ENCODE measurements around the gene ZFYVE19.

ZFYVE19 gene, protein sequence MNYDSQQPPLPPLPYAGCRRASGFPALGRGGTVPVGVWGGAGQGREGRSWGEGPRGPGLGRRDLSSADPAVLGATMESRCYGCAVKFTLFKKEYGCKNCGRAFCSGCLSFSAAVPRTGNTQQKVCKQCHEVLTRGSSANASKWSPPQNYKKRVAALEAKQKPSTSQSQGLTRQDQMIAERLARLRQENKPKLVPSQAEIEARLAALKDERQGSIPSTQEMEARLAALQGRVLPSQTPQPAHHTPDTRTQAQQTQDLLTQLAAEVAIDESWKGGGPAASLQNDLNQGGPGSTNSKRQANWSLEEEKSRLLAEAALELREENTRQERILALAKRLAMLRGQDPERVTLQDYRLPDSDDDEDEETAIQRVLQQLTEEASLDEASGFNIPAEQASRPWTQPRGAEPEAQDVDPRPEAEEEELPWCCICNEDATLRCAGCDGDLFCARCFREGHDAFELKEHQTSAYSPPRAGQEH

DNA sequence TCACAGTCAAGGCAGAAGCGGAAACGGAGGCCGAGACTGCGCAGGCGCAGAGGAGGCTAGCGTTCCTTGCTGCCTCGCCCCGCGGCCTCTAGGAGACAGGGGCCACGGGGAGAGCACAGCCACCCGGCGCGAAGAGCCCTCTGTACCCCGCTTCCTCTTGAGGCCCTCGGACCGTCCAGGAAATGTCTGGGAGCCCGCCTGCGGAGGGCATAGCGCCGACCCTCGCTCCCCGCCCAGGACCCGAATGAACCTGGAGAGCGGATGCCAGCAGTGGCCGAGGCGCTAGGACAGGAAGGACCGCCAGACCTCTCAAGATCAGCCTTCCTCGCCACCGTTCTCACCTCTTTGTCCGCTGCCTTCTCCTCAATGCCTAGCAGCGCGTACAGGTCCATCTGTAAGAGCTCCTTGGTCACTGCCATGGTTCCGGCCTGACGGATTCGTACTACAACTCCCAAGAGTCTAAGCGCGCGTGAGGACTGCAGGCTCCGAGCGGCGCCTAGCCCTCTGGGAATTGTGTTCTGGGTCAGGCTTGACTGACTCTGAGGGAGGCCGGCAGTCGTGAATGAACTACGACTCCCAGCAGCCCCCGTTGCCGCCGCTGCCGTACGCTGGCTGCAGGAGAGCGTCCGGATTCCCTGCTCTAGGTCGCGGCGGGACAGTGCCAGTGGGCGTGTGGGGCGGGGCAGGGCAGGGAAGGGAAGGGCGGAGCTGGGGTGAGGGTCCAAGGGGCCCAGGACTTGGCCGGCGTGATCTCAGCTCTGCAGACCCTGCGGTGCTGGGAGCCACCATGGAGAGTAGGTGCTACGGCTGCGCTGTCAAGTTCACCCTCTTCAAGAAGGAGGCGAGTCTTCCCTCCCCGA, at the start of gene ZFYVE19, which contains the start of gene DNAJC17:
Gene ZFYVE19, plus strand, starts transcription at position 62 of the 860 bp plus-strand sequence. Its CDS starts 501 bp downstream, at position 563.
Gene DNAJC17, minus strand, starts transcription at position 446 of the 860 bp plus-strand sequence. Its CDS starts 27 bp downstream, at position 419.
- TF ChIP-seq ZNF274 (IDR thresholded peaks at IDR 0.05; ENCODE audit: low read depth, low read length) = no peak
- peak within 1 kb of the TSS; percentile 78 for H3K4me3 ChIP-seq (ENCODE audit: low read length)

DNA sequence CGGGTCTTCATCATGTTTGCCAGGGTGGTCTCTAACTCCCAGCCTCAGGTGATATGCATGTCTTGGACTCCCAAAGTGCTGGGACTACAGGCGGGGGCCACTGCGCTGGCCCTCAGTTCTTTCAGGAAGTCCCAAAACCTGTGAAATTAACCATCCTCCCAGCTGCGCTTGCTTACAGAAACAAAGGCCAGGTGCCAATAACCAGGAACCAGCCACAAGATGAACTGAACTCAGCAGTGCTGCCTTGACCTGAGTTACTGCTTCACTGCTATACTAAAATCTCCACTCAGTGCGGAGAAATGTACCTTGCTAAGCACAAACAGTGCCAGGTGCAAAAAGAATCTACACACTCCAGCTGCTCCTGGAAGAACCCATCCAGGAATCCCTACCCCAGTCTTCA, 46.9 kb upstream of the ZFYVE19 start:
- TF ChIP-seq ZNF274 (IDR thresholded peaks at IDR 0.05; ENCODE audit: low read depth, low read length) = no peak

DNA sequence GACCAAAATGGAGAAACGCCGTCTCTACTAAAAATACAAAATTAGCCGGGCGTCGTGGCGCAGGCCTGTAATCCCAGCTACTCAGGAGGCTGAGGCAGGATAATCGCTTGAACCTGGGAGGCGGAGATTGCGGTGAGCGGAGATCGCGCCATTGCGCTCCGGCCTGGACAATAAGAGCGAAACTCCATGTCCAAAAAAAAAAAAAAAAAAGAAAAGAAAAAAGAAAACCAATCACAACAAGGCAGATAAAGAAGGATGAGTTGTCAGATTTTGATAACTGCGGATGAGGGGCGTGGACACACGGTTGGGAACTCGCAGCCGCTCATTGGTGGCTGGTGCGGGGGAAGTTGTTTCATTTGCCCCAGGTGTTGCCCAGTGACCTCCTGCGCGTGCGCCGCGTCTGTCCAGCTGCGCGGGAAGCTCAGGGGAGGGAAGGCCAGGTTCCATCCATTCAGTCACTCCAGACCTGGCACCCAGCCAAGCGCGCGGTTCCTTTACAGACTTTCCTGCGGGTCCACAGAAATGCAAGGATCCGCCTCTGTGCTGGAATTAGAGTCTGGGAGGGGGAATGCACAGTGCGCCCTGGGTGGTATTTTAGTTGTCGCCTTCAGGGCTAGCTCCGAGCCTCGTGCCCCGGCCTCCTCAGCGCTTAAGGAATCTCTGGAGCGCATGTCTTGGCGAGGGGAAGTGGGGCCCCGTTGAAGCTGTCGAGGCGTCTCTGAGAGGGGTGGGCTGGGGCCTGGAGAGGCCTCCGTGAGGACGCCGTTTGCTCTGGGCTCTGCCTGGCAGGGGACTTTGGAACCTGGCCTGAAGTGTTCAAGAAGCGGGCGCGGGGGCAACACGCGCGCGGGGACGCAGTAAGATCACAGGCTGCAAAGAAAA, 43.7 kb upstream of the ZFYVE19 start:
- H3K4me3 ChIP-seq (ENCODE audit: low read length) = peak overlapping the region; percentile 25; the same call in 1 of the 2 replicates

More for the DNA sequence above, 46.9 kb upstream of the ZFYVE19 start:
- H3K4me3 ChIP-seq (ENCODE audit: low read length) = no peak overlapping the region

DNA sequence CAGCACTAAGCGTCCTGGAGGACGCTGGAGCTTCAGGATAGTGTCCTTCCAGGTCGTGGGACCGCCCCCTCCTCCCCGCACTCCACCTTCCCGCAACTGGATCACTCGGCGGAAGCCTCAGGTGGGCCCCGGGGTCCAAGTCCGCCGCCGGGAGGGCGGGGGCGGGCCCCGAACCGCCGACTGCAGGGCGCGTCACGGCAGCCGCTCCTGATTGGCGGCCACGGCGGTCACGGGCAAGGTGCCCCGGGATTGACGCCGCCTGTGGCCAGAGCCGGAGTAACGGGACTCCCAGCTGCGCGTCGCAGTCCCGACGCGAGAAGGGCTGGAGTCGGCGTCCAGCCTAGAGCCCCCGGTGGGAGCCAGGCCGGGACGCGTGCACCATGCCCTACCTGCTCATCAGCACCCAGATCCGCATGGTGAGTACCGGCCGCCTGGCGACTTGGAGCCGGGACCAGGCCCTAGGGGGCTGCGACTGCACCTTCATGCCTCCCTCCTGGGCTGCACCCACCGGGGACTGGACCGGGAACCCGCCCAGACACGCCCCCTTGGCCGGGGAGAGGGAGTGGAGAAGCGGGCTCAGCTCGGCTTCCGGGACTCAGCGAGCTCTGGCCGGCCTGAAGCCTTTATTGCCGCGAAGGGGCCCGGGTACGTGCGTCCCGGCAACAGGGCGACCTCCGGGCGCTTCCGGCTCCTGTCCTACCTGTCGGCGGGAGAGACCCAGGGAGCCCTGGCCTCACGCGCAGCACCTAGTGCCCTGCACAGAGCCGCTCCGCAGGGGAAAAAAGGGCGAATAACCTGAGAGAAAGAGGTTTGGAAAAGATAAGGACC, 42.9 kb upstream of the ZFYVE19 start, which contains the start of gene GCHFR:
Gene GCHFR, plus strand, starts transcription at position 268 of the 828 bp plus-strand sequence. Its CDS starts 113 bp downstream, at position 381.
- no peak for TF ChIP-seq ZNF274 (IDR thresholded peaks at IDR 0.05; ENCODE audit: low read depth, low read length)
- H3K4me3 ChIP-seq (ENCODE audit: low read length) = peak within 1 kb of the TSS; percentile 25; the same call in 1 of the 2 replicates

More for the DNA sequence above, 43.7 kb upstream of the ZFYVE19 start:
- no peak for TF ChIP-seq ZNF274 (IDR thresholded peaks at IDR 0.05; ENCODE audit: low read depth, low read length)

DNA sequence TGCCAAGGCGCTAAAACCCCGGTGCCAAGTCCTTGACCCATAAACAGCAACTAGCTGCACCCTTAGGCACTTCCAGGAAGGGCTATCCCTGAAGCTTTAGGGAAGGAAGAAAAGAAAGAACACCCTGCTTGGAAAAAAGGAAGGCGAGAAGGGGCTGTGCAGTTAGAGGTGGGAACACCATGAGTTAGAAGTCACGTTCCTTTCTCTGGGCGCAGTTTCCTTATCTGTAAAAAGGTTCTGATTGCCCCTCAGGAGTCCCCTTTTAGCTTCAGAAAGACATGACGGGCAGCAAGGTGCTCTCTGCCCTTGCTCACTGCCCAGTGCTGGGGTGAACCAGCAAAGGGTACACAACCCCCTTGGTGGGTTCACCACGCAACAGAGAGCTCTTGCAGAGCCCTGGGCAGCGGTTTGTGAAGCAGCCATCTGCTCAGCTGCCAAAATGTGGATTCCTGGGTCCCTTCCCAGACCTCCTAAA, 42.2 kb upstream of the ZFYVE19 start:
- no peak for TF ChIP-seq ZNF274 (IDR thresholded peaks at IDR 0.05; ENCODE audit: low read depth, low read length)
- H3K4me3 ChIP-seq (ENCODE audit: low read length) = peak overlapping the region; percentile 25; the same call in 1 of the 2 replicates

DNA sequence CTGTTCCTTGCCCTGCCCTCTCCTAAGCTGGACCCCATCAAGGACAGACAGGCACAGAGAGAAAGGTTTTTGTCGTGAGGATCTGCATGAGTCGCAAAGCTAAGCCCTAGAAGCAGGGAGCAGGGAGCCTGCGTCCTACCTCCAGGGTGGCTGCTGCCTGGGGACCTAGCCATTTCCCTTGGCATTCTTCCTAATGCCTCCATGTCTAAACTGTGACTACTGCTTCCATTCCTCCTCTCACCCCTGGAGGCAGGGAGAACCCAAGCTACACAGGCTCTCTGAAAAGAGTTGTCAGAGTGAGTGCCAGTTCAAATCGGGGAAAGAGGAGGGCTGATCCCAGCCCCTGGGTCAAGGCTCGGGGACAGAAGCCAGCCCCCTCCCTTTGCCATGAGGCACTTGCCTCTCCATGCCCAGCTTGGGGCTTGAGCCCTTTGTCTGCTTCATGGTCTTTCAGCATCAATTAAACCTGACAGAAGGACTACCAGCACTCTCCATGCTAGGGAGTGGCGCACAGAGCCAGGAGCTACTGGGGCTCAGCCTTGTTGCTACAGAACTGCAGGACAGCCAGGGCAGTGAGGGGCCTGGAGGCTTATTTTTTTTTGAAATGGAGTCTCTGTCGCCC, 40.6 kb upstream of the ZFYVE19 start:
- H3K4me3 ChIP-seq (ENCODE audit: low read length) = no peak overlapping the region
- no peak for TF ChIP-seq ZNF274 (IDR thresholded peaks at IDR 0.05; ENCODE audit: low read depth, low read length)

DNA sequence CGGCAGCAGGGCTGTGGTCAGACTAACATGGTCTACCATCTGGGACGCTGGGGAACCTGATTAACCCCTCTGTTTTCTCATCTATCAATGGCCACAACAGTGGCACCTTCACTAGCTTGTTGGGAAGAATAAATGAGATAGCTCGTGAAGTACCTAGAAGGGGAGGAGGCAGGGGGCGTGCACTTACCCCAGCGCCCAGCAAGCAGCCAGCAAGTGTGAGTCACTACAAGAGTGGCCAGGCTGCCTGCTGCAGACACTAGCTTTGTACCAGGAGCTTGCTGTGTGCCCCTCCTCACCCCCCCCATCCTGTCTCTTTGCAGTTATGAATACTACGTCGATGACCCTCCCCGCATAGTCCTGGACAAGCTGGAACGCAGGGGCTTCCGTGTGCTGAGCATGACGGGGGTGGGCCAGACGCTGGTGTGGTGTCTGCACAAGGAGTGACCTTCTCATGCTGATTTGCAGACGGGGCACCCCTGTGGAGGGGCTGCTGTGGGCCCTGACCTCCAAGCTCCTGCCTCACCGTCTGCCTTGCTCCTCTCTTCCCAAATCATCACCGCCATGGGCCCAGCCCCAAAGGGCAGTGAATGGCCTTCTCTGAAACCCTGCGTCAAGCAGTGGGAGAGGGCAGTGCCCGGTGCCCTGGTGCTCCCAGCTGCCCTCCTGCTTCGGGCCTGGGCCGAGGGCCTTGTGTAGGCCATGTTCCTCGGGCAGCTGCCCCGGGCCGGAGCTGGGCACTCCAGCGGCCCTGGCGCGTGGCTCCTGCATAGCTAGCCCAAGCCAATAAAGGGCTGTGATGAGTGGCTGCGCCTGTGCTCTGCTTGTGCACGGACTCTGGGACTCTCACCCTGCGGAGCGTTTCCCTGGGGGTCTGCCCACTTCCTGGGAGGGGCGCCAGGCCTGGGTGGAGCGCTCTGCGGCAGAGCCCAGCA, 39.7 kb upstream of the ZFYVE19 start:
- H3K4me3 ChIP-seq (ENCODE audit: low read length) = no peak overlapping the region
- no peak for TF ChIP-seq ZNF274 (IDR thresholded peaks at IDR 0.05; ENCODE audit: low read depth, low read length)

DNA sequence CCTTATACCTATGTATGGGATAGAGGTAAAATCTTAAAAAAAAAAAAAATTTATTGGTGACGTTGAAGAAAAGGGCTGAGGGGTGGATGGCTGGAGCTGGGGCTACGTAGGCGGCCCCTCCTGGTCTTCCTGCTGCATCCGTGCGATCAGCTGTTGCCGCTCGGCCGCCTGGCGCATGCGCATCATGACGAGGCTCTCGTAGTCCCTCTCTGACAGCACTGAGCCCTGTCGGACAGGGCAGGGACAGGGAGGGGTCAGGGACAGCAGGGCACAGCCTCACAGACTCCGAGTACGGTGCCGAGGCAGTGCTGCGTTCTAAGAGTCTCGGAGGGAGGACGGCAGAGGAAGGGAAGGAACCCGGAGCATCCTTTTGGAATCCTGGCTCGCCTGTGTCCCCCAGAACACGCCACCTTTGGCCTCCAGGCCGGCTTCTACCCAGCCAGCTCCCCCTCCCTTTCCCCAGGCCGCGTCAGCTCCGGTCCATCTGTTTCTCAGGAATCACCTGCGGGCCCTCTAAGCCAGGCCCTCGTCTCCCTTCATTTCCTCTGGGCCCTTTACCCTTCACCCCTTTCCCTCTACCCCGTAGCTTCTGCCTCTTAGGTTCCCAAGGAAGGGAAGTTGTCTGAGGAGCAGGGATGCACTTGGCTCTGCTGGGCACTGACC, 38.9 kb upstream of the ZFYVE19 start:
- no peak for TF ChIP-seq ZNF274 (IDR thresholded peaks at IDR 0.05; ENCODE audit: low read depth, low read length)
- no peak overlapping the region for H3K4me3 ChIP-seq (ENCODE audit: low read length)

DNA sequence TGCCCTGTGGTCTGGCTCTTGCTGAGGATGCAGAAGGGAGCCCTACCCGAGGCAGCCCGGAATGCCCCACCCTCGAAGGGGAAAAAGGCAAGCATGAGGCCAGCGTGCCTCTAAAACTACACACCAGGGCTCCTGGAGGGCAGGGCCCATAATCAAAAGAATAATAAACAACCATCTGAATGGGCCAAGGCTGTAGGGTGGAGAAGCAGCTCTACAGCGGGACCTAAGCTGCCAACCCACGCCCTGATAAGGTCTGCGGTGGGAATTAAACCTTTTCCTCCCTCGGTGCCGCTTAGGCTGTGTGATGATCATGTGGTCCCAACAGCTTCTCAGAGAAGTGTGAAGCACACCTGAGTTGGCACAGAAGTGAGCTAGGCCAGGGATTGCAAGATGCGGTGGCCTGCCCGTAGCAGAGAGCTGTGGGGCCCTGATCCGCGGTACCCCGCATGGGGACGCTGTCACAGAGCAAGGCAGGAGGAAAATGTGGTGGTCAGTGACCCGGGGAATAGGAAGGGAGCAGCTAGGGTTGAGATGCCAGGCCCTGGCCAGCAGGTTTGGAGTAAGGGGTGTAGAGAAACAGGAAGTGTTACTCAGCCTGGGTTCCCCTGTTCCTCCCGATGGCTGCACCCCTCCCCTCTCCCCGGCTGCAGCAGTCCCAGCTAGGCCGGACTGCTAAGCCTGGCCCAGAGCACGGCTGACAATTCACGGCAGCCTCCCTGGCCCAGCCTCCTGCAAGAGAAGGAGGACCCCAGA, 38.2 kb upstream of the ZFYVE19 start:
- no peak overlapping the region; the same call in 1 of the 2 replicates for H3K4me3 ChIP-seq (ENCODE audit: low read length)
- TF ChIP-seq ZNF274 (IDR thresholded peaks at IDR 0.05; ENCODE audit: low read depth, low read length) = no peak
